GM10248 (cell line): ENCODE data around the gene SMIM22.

ENCODE experiments used
- CTCF ChIA-PET: fragments of 300-600 bp; sonication (Branson Sonifier 250); formaldehyde crosslinking; extraction: SDS; loops from one replicate; lab custom pipeline; 2021; ENCODE audit warnings: antibody characterized with exemption; lab: Yijun Ruan, JAX
- POLR2A ChIA-PET: fragments of 350-650 bp; sonication (Branson Sonifier 250); formaldehyde crosslinking; extraction: SDS; loops from one replicate; lab custom pipeline; 2020; ENCODE audit warnings: antibody characterized with exemption; lab: Yijun Ruan, JAX
- DNase-seq: peaks from one replicate; pipeline ENCODE4 v3.0.0; 2012; ENCODE audit errors: extremely low spot score
- CTCF ChIP-seq: IDR thresholded peaks from 2 replicates; pipeline ENCODE4 v1.5.1; 2012; ENCODE audit warnings: mild to moderate bottlenecking, low read depth; ENCODE audit errors: extremely low read depth, missing control alignments, control extremely low read depth

The SMIM22 gene

GRCh38 chr16:4836727-4837126 is 41.6 kb downstream of the SMIM22 start:
- TF ChIP-seq CTCF: no peak
- no peak for DNase-seq
- ChIA-PET CTCF (interaction anchor here (1.5 kb wide), 1 partner anchor 10 kb away, joined by 5 read pairs; the partner anchor contains the start of genes GLYR1 and UBN1), POLR2A (no interaction called here)

- no peak for DNase-seq
- ChIA-PET POLR2A (interaction anchor here (0.5 to 0.7 kb wide), 2 partner anchors 105 to 222 kb away, joined by 3 read pairs; no protein-coding TSS in a partner anchor), CTCF (no interaction called here)
- TF ChIP-seq CTCF: no peak
Observed at GRCh38 chr16:4837733-4838501, 42.7 kb downstream of the SMIM22 start.

GRCh38 chr16:4839942-4840341 is 44.8 kb downstream of the SMIM22 start:
- ChIA-PET CTCF (interaction anchor here (1.2 kb wide), 1 partner anchor 15 kb away, joined by 4 read pairs; no protein-coding TSS in a partner anchor), POLR2A (interaction anchor here (0.8 kb wide), 1 partner anchor 8 kb away, joined by 4 read pairs; the partner anchor contains the start of genes GLYR1 and UBN1)
- DNase-seq: no peak

DNA sequence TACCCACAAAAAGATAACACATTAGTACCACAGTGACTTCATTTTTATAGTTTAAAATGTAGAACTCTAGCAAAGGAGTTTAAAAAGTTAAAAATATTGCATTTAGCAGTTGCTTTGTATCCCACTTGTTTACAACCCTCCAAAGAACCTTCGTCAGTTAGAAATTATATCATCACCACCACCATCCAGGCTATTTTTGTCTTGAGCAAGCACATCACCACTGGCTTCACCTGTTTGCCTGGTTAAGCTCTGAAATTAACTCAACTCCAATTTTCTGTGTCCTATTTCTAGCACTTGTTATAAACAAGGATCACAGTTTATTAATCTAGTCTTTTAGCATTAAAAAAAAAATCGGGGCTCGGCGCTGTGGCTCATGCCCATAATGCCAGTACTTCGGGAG is 45.8 kb downstream of the SMIM22 start:
- ChIA-PET POLR2A (no interaction called here), CTCF (interaction anchor here (1.7 kb wide), 1 partner anchor 27 kb away, joined by 3 read pairs; no protein-coding TSS in a partner anchor)
- no peak for DNase-seq
- no peak for TF ChIP-seq CTCF

More at GRCh38 chr16:4839942-4840341, 44.8 kb downstream of the SMIM22 start:
- TF ChIP-seq CTCF: no peak
